SKM-1 treated with dmso at 0.1 percent for 144 hours (cell line): ENCODE measurements around the gene WDR11.

Source experiments
- DNase-seq: peaks from one replicate; lab custom pipeline; 2025; ENCODE audit not compliant: unreplicated experiment; lab: John Stamatoyannopoulos, UW

The WDR11 gene

DNA sequence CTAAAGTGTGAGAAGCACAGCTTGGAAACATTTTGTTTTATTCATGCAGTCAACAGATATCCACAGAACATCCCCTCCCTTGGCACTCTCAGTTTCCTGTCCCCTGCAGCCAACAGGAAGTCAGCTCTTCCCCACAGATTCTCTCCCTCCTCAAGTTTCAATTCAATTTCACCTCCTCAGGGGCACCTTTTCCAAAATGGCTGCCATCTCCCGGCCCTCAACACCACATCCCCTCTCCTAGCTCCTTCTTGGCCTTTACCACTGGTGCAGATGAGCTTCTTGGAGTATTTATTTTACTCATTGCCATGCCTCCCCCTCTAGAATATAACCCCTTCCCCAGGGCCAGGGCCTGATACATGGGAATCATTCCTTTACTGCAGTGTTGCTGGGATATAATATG lies 94.0 kb downstream of the WDR11 start:
- no peak for DNase-seq

DNA sequence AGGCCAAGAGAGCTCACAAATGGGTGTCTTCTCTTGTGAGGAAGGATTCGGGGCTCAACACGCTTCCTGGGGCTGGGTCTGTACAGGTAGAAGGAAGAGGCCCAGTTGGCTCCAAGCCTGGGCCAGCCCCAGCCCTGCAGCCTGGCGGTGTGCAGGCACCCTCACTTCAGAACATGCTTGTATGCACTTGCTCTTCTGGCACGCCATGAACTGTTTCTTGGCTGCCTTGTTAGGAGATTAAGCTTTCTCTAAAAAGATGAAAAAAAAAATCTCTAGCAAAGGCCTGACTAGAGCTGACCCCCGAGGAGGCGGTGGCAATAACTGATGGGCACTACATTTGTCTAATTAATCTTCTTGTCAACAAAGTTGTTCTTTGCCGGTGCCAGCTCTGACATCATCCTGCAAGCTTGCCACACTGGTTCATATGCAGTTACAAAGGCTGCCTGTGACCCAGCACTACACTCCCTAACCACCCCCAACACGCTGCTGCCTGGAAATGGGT lies 94.7 kb downstream of the WDR11 start:
- no peak for DNase-seq

DNA sequence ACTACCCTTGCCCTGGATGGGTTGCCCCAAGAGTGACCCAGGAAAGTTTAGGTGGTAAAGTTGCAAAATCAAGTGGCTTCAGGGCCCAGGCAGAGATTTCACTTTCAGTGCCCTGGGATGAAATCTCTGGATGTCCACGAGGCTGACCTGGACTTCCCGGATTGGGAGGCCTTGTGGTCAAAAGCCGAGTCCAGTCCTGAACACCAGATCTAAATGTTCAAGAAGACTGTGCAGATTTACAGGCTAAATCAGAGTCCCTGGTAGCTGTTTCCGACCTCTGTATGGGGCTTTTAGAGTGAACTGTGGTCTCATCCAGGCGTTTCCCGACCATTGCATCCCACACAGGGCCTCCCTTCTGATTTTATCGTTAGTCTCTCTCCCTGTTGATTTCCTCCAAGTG lies 95.3 kb downstream of the WDR11 start:
- DNase-seq, result no peak

DNA sequence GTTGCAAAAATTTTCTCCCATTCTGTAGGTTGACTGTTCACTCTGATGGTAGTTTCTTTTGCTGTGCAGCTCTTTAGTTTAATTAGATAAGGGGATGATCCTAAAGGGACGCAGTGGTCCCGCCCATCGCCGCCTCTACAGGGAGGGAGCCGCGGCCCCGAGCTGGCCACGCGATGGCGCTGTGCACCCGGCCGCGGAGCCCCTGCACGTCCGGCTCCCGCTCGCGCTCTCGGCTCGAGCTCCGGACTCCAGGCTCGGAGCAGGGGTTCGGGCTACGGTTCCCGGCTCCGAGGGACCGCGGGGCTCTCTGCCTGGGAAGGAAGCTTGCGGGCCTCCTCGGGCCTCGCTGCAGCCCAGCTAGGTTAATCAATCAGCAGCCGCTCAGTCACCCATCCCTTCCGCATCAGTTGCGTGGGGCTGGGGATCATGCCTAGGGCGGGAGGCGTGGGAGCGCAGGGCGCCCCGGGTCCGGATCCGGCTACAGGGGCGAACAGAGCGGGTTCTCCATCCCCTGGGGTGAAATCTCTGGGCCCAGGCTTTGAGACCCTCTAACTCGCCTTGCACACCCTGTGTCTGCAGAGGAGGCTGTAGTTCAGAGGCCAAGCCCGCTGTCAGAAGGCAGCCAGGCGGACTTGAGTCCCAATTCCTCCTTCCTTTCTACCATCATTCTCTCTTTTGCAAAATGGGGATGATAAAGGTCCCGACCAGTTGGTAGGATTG lies 97.9 kb downstream of the WDR11 start:
- peak; percentile 55 for DNase-seq

DNA sequence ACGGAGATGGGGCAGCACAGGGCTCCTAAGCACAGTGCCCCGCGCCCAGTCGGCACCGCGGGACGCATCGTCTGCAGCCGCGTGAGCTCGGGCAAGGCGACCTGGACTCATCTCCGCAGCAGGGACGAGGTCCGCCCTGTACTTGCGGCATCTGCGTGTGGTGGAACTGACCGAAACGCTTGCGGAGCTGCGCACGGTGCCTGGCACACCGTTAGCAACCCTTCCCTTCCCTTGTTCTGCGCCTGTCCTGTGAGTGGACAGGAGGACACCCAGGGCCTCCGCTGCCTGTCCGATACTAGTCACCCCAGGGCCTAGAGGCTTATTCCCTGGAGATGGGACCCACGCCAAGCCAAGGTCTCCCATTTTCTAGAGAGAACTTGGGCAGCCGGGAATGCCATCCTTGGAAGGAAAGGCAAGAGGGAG lies 98.5 kb downstream of the WDR11 start:
- DNase-seq, result no peak

DNA sequence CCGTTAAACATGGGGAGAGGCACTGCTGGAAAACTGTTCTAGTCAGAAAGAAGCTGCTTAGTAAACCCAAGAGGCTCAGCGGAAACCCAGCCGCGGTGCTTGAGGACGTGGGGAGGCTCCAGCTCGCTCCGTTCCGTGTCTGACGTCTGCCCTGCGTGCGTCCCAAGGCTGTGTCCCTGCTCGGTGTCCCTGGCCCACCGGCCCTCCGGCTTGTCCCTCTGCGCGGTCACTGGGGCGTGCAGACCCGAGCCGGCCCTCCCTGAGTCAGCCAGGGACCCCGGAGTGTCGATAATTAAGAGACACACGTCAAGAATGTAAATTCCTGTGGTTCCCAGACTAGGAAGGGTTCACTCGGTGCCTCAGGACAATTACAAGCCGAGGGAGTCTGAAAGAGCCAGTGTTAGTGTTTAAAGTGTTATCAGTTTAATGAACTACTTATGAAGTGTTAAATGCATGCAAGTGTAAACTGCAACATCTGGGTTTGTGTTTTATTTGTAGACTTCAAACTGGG lies 98.9 kb downstream of the WDR11 start:
- no peak for DNase-seq

DNA sequence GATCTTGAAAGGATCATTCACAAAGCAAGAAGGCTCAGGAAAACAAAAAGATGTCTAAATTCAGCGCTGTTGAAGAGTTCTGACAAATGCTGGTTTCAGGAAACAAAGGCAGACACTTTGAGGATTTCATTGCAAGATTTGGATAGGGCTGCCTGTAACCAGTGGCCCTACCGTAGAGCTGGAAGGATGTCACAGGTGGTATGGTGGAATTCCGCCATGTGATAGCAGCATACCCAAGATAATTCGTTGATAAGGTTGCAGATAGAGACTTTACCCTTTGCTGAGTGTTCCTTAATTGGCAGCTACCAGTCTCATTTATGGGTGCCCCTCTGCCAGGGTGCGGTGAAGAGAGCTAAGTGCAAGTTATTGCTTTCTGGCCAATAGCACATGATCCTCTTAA lies 100.1 kb downstream of the WDR11 start:
- DNase-seq, result no peak

DNA sequence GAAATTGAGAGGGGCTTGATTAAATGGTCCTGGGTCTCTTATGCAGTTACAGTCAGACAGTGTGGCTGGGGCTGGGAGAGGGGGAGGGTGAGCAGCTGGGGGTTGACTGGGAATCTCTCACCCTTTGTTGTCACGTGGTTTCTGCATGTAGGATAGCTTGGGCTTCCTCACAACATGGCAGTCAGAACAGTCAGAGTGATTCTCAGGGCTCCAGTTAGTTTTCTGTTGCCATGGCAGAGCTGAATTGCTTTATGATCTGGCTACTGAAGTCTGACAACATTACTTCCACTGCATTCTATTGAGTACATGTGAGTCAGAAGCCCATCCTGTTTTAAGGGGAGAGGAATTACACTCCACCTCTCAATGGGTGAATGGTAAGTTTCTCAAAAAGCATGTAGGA lies 102.7 kb downstream of the WDR11 start:
- no peak for DNase-seq
